Measurements from ENCODE around the gene ADGRV1.
"Not testable (repeated sequence)": the region's sequence is repeated elsewhere in the genome, so short reads cannot be mapped to it uniquely, and the experiment has no call there.

ADGRV1 gene

GRCh38 chr5:90955001-90955635, 396.5 kb downstream of the ADGRV1 start:
- no peak for FAIRE-seq

GRCh38 chr5:90956511-90957097, 398.0 kb downstream of the ADGRV1 start:
- FAIRE-seq: no peak

GRCh38 chr5:90957906-90958305, 399.3 kb downstream of the ADGRV1 start:
- no peak for FAIRE-seq

GRCh38 chr5:90959262-90959661, 400.7 kb downstream of the ADGRV1 start:
- no peak for FAIRE-seq

- no peak for FAIRE-seq
These were observed 403.9 kb downstream of the ADGRV1 start for GRCh38 chr5:90962481-90962880.

GRCh38 chr5:90965110-90965685, 406.6 kb downstream of the ADGRV1 start:
- no peak for FAIRE-seq

GRCh38 chr5:90967443-90967842, 408.8 kb downstream of the ADGRV1 start:
- no peak for FAIRE-seq

- FAIRE-seq: no peak
These were observed 409.3 kb downstream of the ADGRV1 start for GRCh38 chr5:90967851-90968250.

GRCh38 chr5:90968319-90968718, 409.7 kb downstream of the ADGRV1 start:
- FAIRE-seq: no peak

- FAIRE-seq: not testable (repeated sequence)
These were observed 411.3 kb downstream of the ADGRV1 start for GRCh38 chr5:90969945-90970344.

GRCh38 chr5:90981177-90981576, 422.6 kb downstream of the ADGRV1 start:
- FAIRE-seq: no peak

GRCh38 chr5:90981821-90982220, 423.2 kb downstream of the ADGRV1 start:
- no peak for FAIRE-seq

GRCh38 chr5:90982576-90982975, 424.0 kb downstream of the ADGRV1 start:
- no peak for FAIRE-seq

GRCh38 chr5:90983148-90983547, 424.6 kb downstream of the ADGRV1 start:
- no peak for FAIRE-seq

- peak; percentile 95 for FAIRE-seq
These were observed 425.1 kb downstream of the ADGRV1 start for GRCh38 chr5:90983711-90984124.

- peak; percentile 93 for FAIRE-seq
These were observed 426.7 kb downstream of the ADGRV1 start for GRCh38 chr5:90985341-90985740.

GRCh38 chr5:90987726-90988125, 429.1 kb downstream of the ADGRV1 start:
- no peak for FAIRE-seq

- FAIRE-seq: peak; percentile 79
These were observed 432.6 kb downstream of the ADGRV1 start for GRCh38 chr5:90991201-90991600.

GRCh38 chr5:90994796-90995195, 436.2 kb downstream of the ADGRV1 start:
- no peak for FAIRE-seq

- no peak for FAIRE-seq
These were observed 437.5 kb downstream of the ADGRV1 start for GRCh38 chr5:90996089-90996488.

GRCh38 chr5:90997082-90997481, 438.5 kb downstream of the ADGRV1 start:
- FAIRE-seq: no peak

GRCh38 chr5:91000743-91001142, 442.1 kb downstream of the ADGRV1 start:
- FAIRE-seq: no peak

- FAIRE-seq: no peak
These were observed 448.1 kb downstream of the ADGRV1 start for GRCh38 chr5:91006713-91007112.

- no peak for FAIRE-seq
These were observed 448.7 kb downstream of the ADGRV1 start for GRCh38 chr5:91007251-91007650.
